Stromal cell of bone marrow (primary cell): ENCODE data around the gene IGDCC3.
A peak's percentile ranks its signal among the peaks of the same experiment; 100 is the strongest.

Source experiments
- DNase-seq: peaks from one replicate; pipeline ENCODE4 v3.0.0-alpha.2; 2012; ENCODE audit warnings: low read depth

IGDCC3 gene

DNA sequence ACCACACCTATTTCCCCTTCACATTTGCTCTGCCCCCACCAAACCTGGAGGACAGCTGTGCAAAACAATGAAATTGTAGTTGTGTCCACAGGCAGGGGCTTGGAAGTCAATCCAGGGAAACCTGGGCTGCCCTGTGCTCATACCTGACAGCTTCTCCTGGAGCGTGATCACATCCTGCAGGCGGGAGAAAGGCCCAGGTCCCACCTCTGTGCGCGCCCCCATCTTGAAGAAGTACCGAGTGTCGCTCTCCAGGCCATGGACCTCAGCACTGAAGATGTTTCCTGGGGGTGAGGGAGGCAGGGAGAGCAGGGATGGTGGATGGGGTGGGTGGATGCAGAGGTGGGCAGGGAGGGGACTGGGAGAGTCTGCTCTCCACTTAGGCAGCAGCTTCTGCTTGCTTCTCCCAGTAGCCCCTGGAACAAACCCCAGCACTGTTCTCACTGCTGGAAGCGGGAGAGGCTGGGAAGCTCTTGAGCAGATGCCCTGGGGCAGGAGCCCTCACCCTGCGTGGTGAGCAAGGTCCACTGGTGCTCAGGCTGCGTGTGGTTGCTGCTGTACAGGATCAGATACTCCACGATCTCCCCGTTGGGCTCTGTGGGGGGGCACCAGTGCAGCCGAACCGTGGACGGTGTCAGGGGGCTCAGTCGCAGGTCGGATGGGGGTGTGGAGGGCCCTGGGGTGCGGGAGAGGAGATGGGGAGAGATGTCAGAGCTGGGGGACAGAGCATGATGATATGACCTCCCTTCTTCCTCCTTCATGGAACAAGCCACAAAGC, 10.7 kb upstream of the IGDCC3 start:
- DNase-seq = no peak

DNA sequence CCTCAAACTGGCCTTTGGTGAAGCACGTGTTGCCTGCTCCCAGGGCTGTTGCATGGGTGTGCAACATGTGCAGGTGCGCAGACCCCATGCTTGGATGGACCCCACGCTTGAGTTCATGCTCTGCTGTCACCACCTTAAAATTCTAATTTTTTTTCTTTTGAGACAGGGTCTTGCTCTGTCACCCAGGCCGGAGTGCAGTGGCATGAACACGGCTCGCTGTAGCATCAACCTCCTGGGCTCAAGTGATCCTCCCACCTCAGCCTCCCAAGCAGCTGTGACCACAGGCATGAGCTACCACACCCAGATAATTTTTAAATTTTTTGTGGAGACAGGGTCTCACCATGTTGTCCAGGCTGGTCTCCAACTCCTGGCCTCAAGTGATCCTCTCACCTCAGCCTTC, 9.1 kb upstream of the IGDCC3 start:
- DNase-seq = no peak

DNA sequence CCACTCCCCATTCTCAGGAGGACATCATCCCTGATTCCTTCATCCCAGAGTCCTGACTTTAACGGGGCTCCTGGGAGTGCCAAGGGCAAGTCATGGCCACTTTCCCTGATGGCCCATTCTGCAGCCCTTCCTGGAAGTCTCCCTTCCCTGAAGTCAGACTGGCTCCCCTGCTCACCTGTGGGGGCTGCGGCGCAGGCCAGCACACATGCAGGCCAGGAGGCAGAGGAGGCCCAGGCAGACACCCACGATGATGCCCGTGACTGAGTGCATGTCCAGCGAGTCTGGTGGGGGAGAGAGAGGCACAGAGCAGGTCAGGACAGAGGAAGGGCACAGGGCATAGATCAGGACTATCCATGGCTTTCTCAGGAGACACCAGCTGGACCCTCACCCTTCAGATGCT, 8.6 kb upstream of the IGDCC3 start:
- DNase-seq = no peak

DNA sequence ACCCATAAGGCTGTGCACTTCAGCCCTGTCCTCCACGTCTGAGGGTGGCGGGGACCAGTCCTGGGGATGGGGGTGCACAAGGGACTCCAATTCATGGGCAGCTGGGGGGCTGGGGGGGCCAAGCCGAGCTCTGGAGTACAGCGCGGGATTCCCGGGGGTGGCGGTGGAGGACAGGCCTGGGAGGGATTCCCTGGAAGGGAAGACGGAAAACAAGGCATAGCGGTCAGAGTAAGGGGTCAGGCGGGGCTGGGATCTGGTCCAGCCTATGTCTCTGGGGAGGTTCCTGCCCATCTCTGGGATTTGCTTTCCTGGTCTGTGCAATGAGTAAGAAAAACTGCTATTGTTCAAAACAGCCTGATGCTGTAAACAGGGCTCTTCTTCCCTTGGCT, 8.1 kb upstream of the IGDCC3 start:
- no peak for DNase-seq

DNA sequence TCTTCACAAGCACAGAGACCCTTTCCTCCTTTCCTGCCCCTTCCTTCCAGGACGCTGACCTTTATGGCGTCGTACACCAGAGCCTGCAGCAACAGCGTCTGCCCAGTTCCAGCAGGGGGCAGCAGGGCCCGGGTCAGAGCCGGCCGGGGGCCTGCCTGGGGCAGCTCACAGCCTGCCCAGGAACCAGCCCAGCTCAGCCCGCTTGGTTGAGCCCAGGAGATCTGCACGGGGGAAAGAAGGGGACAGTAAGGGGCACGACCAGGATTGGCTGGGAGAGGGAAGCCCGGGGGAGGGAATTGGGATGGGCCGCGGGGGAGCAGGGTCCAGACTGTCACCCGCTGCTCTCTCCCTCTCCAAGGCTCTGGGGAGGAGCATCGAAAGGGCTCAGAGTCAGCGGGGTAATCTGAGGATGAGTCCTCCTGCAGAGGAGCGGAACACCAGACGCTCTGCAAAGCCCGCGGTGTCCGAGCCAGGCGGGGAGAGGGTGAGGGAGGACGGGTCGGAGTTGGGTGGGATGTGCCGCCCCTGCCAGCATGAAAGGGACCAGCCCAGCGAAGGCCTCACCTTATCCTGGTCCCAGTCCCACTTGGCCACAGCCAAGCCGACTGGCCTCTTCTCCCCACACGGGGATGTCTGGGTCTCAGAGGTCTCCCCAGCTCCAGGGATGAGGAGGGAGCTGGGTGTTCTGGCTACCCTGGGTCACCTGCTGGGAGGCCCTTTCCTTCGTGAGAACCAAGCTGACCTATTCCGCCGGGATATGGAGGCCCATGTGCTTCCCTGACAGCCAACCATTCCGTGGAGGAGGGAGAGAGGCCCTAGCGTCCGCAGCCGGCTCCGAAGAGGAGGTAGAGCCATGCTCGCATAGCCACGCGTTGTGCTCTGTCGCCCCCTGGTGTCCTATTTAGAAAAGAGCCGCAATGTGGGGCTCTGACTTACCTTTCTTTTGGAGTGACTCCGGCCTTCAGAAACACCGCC, 7.4 kb upstream of the IGDCC3 start:
- peak; percentile 64 for DNase-seq

DNA sequence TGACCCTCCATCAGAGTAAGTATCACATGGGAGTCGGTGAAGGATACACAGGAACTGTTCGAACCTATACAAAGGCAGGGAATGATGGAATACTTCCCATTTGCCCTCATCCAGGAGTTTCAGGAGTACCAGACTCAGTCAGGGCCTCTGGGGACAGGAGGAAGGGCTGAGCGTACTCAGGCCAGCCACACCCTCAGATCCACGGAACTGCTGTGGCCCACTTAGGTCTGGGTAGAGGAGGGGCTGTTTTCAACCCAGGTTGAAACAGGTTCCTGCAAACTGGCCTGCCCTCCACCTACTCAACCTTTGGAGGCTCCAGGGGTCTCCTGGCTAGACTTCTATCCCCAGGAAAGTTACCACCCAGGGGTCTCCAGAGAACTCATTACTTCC, 6.7 kb upstream of the IGDCC3 start:
- DNase-seq = no peak

DNA sequence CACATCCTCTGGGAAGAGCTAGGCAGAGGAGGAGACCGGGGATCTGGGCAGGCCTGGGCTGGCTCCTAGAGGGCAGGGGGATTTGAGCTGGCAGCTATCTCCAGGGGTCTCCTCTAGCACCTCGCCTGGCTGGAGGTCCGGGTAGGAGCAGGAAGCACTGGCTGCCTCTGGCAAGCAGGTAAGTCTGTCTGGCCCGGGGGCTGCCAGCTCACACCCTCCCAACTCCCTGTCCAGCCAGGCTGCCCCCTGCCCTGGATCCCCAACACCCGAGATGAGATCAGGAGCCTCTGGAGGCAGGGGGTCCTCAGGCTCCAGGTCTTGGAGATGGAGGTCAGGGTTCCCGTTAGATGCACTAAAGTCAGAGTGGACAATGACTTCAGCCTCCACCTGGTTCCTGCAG, 6.2 kb upstream of the IGDCC3 start:
- no peak for DNase-seq

DNA sequence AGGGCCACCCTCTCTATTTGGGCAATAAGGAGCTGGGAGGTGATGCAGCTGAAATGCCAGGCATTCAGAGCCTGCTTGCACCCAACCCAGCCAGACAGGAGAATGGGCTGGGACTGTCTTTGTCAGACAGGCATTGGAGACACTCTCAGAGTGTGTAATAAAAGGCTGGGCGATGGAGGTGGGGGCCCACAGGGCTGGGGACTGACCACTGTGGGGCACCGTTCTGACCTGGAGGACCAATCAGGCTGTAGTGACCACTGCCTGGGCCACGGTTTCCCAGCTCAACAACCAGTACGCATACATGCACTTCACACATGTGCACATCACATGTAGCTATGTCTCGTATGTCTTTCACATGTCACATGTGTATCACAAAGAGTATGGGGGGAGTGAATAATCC, 5.7 kb upstream of the IGDCC3 start:
- DNase-seq = no peak

DNA sequence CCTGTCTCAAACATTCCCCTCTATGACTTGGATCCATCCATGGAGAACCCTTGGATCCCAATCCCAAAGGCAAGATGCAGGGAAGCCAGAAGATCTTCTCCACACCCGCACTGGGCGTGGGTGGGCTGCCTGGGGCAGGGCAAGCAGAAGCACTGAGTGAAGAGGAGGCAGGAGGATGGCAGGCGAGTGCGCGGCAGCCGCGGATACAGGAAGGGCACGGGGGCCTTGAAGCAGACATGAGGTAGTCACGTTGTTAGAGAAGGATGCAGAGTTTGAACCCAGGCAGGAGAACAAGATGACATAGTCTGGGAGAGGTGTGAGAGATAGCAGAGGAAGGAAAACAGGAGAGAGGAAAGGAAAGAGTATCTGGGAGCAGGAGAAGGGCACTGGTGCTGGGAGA, 5.1 kb upstream of the IGDCC3 start:
- DNase-seq = no peak

DNA sequence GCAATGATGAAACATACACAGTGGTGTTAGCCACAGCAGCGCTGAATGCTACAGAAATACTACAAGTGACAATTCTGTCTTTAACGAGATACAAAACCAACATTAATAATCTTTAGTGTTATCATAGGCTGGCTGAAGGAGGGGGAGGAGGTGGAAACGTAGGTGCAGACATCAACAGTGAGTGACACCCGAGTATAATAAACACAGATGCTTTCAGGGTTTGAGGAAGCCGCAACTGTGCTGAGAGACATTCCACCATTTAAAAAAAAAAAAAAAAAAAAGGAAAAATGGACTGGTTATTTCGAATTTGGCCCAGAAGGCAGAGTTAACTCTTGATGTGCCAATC, 4.3 kb upstream of the IGDCC3 start:
- DNase-seq = no peak

DNA sequence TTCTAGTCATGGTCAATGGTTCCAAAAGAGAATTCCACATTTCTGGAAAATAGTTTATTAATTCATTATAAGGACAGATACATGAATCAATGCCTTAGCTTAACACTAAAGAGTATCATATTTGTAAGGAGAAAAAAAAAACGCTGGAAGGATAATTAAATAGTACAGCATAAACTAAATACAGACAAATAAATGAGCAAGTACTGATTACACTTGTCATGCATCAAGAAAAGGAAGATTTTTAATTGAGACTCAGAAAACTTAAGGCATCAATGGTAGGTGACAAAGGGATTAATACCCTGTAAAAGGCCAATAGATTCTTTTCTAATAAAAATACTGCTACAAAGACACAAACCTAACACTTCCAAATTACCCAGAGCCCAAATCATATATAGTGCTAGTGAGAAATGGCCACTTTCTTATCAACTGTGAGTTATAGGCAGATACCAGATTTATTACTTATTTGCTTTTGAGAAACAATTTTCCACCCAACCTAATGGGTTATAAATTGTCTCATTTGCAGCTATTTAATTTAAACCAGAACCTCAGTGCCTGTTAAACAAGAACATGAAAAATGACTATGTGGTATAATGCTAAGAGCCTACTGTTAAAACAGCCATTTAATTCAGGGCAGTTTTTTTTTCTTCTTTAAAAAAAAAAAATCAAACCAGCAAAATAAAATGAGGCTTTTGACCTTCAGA, 3.8 kb upstream of the IGDCC3 start:
- DNase-seq = no peak

DNA sequence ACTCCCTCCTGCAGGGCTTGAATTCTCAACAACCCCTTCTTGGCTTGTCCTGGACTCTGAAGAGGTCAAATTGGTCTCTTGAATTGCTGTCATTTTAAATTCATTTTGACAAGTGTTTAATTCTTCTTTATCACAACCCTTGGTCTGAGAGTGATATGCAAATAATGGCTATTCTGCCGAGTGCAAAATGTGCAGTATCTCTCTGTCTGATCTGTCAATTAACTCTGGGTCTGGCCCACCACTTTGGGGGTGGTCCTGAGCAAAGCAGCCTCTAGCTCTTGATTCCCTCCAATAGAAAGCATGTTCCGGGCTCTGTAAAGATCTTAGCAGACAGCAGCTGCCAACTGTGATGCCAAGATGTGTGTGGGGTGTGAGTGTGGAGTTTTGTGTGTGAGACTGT, 2.2 kb upstream of the IGDCC3 start:
- no peak for DNase-seq

DNA sequence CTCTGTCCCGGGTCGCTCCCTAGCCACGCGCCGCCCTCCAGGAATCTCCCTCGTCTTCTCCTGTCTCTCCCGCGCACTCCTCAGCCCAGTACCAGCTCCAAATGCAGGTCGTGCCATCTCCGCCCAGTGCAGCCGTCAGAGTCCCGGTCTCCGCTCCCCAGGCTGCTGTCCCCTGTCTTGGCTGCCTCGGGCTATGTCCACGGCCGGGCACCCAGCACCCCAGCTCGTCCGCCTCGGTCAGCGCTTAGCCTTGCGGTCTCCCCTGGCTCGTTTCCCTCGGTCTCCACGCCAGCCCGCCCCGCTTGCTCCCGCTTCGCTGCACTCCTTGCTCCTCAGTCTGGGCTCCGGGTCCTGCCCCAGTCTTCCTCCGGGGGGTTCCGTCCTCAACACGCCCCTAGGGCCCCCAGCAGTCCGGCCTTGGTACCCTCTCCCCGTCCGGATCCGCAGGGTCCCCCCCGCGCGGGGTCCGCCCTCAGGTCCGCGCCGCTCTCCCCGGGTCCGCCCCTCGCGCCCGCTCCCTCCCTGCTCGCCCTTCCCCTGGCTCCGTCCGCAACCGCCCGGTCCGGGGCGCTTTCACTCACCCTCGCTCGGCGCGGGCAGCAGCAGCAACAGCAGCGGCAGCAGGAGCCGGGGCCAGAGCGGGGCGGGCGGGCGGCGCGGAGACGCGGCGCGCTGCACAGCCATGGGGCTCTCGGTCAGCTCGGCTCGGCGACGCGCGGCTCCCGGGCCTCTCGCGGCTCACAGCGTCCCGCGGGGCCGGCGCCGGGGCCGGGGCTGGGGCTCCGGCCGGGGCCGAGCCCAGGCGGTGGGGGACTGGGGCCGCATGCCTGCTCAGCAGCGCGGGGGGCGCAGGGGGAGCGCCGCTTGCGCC, 462 bp downstream of the IGDCC3 start:
- no peak for DNase-seq

DNA sequence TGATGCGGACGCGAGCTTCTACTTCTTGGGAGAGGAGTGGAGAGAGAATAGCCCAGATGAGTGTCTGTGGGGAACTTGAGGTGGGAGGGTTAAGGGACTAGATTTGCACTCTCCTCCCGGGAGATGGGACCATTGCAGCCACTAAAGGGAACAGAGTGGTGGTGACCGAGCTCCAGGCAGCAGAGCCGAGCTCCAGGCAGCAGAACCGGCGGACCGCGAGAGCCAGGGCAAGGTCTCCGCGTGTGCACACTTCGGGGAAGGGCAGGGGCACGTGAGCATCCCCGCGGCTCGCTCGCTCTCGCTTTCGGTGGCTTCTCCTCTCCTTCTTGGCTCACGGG, 1.1 kb downstream of the IGDCC3 start:
- DNase-seq = no peak

DNA sequence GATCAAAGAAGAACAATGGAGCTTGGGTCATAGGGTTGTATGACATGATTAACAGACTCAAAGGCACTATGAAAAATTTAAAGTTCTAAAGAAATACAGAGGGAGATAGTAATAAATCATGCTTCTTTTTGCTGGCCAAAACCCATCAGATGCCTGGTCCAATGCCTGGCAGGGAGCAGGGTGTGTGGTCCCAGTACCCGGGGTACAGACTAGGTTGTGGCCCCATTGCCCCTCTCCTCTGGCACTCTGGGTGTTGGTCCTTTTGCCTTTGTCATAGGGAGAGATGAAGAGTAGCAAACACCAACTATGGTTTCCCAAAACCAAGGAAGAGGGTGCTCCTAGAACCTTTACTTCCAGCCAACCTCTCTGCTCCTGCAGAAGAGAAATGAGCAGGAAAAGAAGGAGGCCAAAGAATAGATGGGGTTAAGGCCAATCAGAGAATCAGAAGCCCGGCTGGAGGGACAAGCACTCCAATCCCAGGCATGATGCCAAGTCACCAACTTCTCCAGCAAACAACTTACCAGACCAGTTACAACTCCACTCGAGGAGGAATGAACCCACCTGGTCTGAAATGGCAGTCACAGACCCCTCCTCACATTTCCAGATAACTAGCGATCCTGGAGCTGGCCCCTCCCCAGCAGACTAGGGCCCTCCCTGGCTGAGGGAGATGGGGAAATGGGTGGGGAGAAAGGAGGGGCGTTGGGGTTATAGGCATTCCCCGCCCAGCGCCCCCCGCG, 1.8 kb downstream of the IGDCC3 start:
- no peak for DNase-seq

DNA sequence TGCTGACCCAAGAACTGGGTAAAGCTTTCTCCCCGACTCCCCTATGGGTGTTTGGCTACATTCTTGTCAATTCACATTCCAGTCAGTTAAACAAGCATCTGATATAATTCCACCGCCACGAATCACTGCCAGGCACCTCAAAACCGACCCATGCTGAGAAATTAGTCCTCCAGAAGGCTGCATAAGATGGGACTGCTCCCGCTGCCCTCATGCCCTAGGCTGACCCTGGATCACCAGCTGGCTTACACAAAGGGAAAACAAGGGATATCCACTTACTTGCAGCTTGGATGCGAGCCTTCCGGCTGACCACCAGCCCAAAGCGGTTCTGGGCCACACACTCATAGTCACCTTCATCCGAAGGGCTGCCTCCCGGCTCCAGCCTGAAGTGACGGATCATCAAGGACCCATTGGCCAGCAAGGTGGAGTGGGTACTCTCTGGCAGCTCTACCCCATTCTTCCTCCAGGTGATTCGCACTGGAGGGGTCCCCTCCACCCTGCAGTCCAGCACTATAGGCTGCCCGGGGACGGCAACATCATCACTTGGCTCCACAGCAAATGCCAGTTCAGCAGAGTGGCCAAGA, 2.9 kb downstream of the IGDCC3 start:
- DNase-seq = no peak

DNA sequence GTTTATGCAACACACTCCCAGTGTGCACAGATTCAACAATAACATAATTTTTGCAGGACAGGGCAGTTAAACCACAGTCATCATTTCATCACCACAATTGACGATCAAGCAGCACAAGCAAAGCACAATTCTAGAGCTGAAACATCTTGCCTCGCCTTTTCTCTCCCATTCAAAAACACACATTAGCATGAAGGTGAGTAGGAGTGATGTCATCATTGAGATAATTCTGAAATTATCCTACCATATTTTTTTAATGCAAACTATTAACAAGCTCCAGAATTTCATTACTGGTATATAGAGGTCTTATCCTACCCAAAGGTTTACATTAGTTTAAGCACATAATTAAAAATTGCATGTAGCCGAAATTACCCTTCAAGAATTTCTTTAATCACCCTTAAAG, 3.5 kb downstream of the IGDCC3 start:
- no peak for DNase-seq

DNA sequence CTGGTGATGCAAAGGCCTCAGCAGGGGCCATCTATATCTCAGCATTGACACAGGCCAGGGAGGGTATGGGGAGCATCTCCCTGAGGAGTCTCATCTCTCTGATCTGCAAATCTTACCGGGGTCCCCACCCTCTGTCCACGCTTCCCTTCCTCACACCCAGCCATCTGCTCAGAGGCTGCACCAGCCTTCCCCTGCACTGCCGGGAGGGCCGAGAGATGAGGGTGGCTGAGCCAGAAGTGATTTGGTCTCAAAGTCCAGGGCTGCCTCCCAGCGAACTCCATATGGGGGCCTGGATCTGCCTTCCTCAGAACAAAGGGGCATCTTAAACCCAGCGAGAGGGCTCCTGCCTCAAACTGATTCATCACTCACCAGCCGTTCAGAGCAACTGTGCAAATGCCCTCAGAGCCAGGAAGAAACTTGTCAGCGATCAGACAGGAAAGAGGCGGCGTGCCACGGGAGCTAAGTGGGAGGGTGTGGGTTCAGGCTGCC, 4.6 kb downstream of the IGDCC3 start:
- no peak for DNase-seq

DNA sequence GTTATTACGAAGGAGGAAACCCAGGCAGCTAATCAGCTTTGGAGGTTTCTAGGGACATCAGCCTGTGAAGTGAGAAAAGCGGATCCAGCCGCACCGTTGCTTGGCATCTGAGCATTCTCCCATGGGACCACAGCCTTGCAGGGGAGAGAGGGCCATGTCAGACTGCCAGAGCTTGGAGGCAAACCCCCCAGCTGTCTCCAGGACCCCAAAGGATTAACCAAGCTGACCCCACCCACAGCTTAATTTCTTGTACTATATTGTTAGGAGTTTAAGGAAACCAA, 5.1 kb downstream of the IGDCC3 start:
- no peak for DNase-seq

DNA sequence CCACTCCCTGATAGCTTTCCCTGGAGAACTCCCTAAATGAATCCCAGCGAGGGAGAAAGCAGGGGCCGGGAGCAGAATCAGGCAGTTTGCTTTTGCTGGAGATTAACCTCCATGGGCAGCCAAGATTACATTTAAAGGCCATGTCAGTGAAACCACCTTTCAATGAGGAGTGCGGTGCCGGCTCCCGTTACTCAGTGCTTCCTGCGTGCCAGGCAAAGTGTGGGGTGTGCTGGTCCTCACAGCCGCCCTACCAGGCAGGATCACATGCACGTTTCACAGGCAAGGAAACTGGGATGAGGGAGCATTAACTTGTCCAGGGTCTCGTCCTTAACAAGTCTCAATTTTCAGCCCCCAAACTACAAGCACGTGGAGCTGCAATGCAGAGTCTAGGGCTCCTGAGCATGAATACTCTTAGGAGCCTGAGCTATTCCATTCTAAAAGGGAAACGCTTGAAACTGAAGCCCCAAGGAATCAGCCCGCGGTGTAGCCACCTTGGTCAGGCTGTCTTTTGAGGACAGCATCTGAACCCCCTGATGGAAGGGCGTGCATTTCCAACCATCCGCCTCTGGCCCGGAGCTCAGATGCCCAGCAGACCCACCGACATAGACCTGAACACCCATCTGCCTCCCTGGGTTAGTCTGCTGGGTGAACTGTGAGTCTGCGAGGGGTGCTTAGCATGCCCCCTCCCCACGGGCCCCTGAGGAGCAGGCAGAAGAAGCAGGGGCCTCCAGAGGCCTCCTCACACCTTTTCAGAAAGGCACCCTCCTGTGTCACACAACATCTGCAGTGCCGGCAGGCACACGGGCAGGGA, 5.6 kb downstream of the IGDCC3 start:
- no peak for DNase-seq
